SW 1271 (cell line): ENCODE measurements around the gene SNURF.
"Not testable (repeated sequence)": the region's sequence is repeated elsewhere in the genome, so short reads cannot be mapped to it uniquely, and the experiment has no call there.

Experiments
- DNase-seq, 2 experiments: peaks; one replicate each; lab custom pipeline; 2025; lab: John Stamatoyannopoulos, UW

SNURF gene

DNA sequence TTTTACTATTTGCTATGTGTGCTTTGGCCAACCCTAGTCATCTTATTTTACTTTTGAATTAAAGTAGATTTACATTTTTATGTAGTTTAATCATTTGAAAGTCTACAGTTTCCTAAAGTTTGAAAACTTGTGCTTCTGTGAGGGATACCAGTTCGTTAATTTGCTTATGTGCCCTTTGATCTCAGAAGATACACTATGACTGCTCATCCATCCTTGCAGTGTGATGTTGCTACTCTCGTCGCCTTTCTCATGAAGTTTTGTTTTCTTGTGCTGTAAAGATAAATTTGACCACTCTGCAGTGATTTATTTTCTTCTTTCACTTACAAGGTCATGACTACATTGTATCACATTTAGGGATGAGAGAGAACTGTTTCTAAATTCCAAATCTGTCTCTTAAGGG, 16.3 kb downstream of the SNURF start:
- DNase-seq, result no peak

DNA sequence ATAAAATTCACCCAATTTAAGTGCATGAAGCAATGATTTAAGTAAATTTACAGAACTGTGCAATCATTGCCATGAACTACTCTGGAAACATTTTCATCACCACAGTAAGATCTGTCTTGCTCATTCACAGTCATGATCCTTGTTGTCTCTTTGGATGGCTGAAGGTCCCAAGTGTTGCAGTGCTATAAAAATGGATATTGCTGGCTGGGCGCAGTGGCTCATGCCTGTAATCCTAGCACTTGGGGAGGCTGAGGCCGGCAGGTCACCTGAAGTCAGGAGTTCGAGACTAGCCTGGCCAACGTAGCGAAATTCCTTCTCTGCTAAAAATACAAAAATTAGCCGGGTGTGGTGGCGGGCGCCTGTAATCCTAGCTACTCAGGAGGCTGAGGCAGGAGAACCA, 17.0 kb downstream of the SNURF start:
- DNase-seq, result no peak

GRCh38 chr15:24972707-24973106, 17.9 kb downstream of the SNURF start:
- DNase-seq, result not testable (repeated sequence)

DNA sequence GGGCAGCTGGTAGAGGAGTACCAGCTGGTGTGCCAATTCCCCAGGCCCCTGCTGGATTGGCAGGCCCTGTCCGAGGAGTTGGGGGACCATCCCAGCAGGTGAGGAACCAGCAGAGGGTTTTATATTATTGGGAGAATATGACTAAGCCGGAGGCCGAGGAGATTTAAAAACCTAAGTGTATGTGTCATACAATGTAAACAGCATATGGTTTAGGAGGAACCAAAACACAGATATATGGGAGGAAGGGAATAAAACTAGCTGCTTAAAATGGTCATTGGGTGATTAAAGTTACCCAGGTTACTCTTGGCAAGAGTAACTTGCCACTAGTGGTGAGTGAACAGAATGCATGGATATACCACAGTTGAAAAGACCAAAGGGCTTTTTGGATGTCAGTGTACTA, 22.1 kb downstream of the SNURF start:
- no peak for DNase-seq

- no peak for DNase-seq
These were observed 22.9 kb downstream of the SNURF start for GRCh38 chr15:24977686-24978085.

DNA sequence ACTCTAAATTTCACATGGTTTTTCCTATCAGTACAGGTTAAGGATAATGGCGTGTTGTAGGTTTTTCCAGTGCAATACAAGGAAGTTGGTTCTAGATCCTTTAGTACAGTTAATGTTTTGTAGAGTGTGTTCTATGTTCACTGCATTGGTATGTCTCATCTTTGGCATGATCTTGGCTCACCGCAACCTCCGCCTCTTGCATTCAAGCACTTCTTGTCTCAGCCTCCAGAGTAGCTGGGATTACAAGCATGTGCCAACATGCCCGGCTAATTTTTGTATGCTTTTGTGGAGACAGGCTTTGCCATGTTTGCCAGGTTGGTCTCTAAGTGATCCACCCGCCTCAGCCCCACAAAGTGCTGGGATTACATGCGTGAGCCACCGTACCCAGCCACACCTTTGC, 30.4 kb downstream of the SNURF start:
- DNase-seq, result no peak

DNA sequence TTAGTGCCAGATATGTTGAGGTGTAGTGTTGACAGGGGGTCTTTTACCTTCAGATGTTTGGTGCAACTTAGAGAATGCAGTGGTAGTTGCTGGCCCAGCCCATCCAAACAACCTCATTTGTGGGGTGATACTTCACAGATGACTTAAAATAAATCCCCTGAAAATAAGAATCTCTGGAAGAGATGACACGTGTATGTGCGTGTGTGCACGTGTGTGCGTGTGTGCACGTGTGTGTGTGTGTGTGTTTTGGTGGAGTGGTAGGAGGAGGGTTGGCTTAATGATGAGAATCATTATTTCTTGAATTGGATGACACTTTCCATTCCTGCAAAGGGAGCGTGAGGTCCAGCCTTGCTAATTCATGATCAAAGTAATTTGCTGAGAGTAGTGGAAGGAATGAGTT, 31.9 kb downstream of the SNURF start:
- no peak for DNase-seq
